Pancreas (tissue), 10 donors: ENCODE measurements around the gene PUS10. TPM values are rescaled to one million over a fixed set of nuclear protein-coding genes. Genes with fewer than 3 reads are reported as not detected.

Source experiments
- ATAC-seq, 4 donors: fragments of 200-7000 bp; cut with Tn5 transposase; one replicate each; pipeline versions ENCODE4 v1.8.0 to v1.9.1; 2020; ENCODE audit warnings: mild to moderate bottlenecking in 4 of 4, moderate library complexity in 4 of 4
- DNase-seq, 6 donors: peaks; one replicate each; pipeline ENCODE4 v3.0.0-alpha.2; 2020
- FAIRE-seq: peaks from 2 replicates; lab custom pipeline; 2012; peaks lifted over from hg19 to GRCh38; lab: Jason Lieb, UNC
- H3K27ac ChIP-seq, 4 donors: fragments of 200-600 bp; sonication (generic); 1 replicate in 3 of 4; 2 replicates in 1 of 4; pipeline versions ENCODE4 v1.5.0 to v1.8.0; 2020
- H3K27me3 ChIP-seq, 4 donors: fragments of 200-600 bp; one replicate each; pipeline ENCODE4 v1.8.0; 2021
- H3K36me3 ChIP-seq, 3 donors: fragments of 200-600 bp; sonication (generic) in 1 of 3; one replicate each; pipeline versions ENCODE4 v1.5.0 to v1.8.0; 2020 to 2021
- H3K4me1 ChIP-seq, 3 donors: fragments of 200-600 bp; one replicate each; pipeline ENCODE4 v1.8.0; 2021
- H3K4me3 ChIP-seq, 4 donors: fragments of 200-600 bp; sonication (generic) in 2 of 4; one replicate each; pipeline versions ENCODE4 v1.5.0 to v1.8.0; 2020 to 2021
- H3K9me3 ChIP-seq, 4 donors: fragments of 200-600 bp; one replicate each; pipeline ENCODE4 v1.8.0; 2021
- CTCF ChIP-seq, 4 donors: fragments of 200-600 bp; sonication (generic) in 3 of 4; IDR thresholded peaks; one replicate each; pipeline versions ENCODE4 v1.5.0 to v1.8.0; 2021; ENCODE audit warnings: antibody characterized with exemption in 4 of 4
- WGBS, 2 donors: extraction: QIAGEN DNeasy Blood & Tissue Kit; methylation state at CpG; one replicate each; pipeline ENCODE4 v1.1.7; 2013; 5-methylcytosine and 5-hydroxymethylcytosine counted together
- intact Hi-C, 3 donors: fragments of 100-400 bp; cut with DNase I; formaldehyde crosslinking; loops; one replicate each; pipeline versions ENCODE4 v1.11.1 to v1.14.2; 2022
- polyA plus RNA-seq, 2 donors: library from polyadenylated mRNA; stranded (reverse); fragments of 200-250 nt; gene quantifications; one replicate each; pipeline ENCODE4 v1.2.3, GENCODE V29; 2013
- total RNA-seq, 6 donors: library from RNA; stranded (reverse); fragmentation: NEBNext Ultra II Directional in 4 of 6; extraction: Animal tissue kit (Norgen Biotek cat#: 25700) in 4 of 6; gene quantifications; one replicate each; pipeline versions ENCODE4 v1.2.1 to v1.2.4, GENCODE V29; 2021 to 2023
- donor health status: healthy with polysubstance abuse.
- donor health status: DM: no; HTN: no; CAD: no; lungs with moderate emphysema.
- donor health status: DM: no; HTN: no; CAD: no.
- donor health status: control.
- donor health status: control.
- donor health status: Bipolar disorder and iron deficiency.
- donor health status: DM: yes; HTN: yes; CAD: no.
- donor health status: DM: no; HTN: no; CAD: no.
- donor health status: DM: no; HTN: no; CAD: no.
- donor health status: DM: yes; HTN: yes; CAD: no.

Gene PUS10
- total RNA-seq (1 to 10 TPM; 2.7 to 6.0 (median 3.2) TPM), polyA plus RNA-seq (1 to 10 TPM; 1.6 to 1.9 TPM)

- ATAC-seq, result peak; percentile 81 to 92 (median 88)
- Histone ChIP-seq H3K9me3 (no peaks in the 10 kb centered on the region), H3K27me3 (no peaks in the 10 kb centered on the region), H3K36me3 (no peaks in the 10 kb centered on the region), H3K4me3 (peak within 1 kb of the TSS; percentile 62 to 77 (median 69)), H3K4me1 (peaks cover 0 to 33% (median 32%) of the 10 kb centered on the region in 3 donors), H3K27ac (peak within 1 kb of the TSS; percentile 75 to 91 (median 86))
- DNase-seq, result peak; percentile 70 to 89 (median 78)
- 0% methylated on average over 39 of the region's 39 CpGs for WGBS, 2 donors
- no peak for FAIRE-seq
- no peak for TF ChIP-seq CTCF (IDR thresholded peaks at IDR 0.05)
- intact Hi-C loops, result no loop called here
These were observed at the start of gene PUS10, which contains the start of gene PEX13 for GRCh38 chr2:61017556-61018317. Gene PUS10 (minus strand): TSS chr2:61018255. CDS start chr2:61011890, 6,365 bp downstream. Gene PEX13 (plus strand): TSS chr2:61017720. CDS start chr2:61017760, 40 bp downstream.

- DNase-seq (peak; percentile 84 to 94 (median 88)), ATAC-seq (peak; percentile 98 to 100 (median 99)), FAIRE-seq (no peak)
- no peaks in the 10 kb centered on the region for H3K27me3 ChIP-seq
- peaks cover 0 to 6% (median 0%) of the 10 kb centered on the region in 3 donors for H3K4me1 ChIP-seq
- peak within 1 kb of the TSS; percentile 77 to 94 (median 89) for H3K4me3 ChIP-seq
- H3K27ac ChIP-seq, result peak within 1 kb of the TSS; percentile 35 to 77 (median 66)
- intact Hi-C loops, result no loop called here
- no peak for TF ChIP-seq CTCF (IDR thresholded peaks at IDR 0.05)
- H3K36me3 ChIP-seq, result no peaks in the 10 kb centered on the region
- H3K9me3 ChIP-seq, result no peaks in the 10 kb centered on the region
- WGBS, 2 donors, result 1% methylated on average over 66 to 112 of the region's 112 CpGs
These were observed 48.0 kb upstream of the PUS10 start, which contains the start of gene SANBR for GRCh38 chr2:61065714-61066709. Gene SANBR (plus strand): TSS chr2:61065871. CDS start chr2:61070351, 4,480 bp downstream.

- peaks cover 0 to 10% (median 3%) of the 10 kb centered on the region in 3 donors for H3K4me1 ChIP-seq
- intact Hi-C loops, result no loop called here
- H3K27ac ChIP-seq, result no peak overlapping the region
- H3K36me3 ChIP-seq, result no peaks in the 10 kb centered on the region
- ATAC-seq (no peak), DNase-seq (no peak), FAIRE-seq (no peak)
- no peaks in the 10 kb centered on the region for H3K27me3 ChIP-seq
- H3K9me3 ChIP-seq, result no peaks in the 10 kb centered on the region
- no peak for TF ChIP-seq CTCF (IDR thresholded peaks at IDR 0.05)
- H3K4me3 ChIP-seq, result no peak overlapping the region
These were observed 41.3 kb upstream of the PUS10 start for GRCh38 chr2:61059382-61059781.

GRCh38 chr2:61057562-61057961 is 39.5 kb upstream of the PUS10 start:
- no peaks in the 10 kb centered on the region for H3K27me3 ChIP-seq
- FAIRE-seq (no peak), DNase-seq (no peak), ATAC-seq (no peak)
- no peak overlapping the region for H3K27ac ChIP-seq
- H3K4me3 ChIP-seq, result no peak overlapping the region
- no peak for TF ChIP-seq CTCF (IDR thresholded peaks at IDR 0.05)
- intact Hi-C loops, result no loop called here
- no peaks in the 10 kb centered on the region for H3K36me3 ChIP-seq
- no peaks in the 10 kb centered on the region for H3K9me3 ChIP-seq
- H3K4me1 ChIP-seq, result peaks cover 0 to 10% (median 3%) of the 10 kb centered on the region in 3 donors
